GM21381 (cell line): ENCODE data around the gene GAMT.

Source experiments
- ATAC-seq: cut with Tn5 transposase; IDR thresholded peaks from one replicate; pipeline ENCODE4 v1.9.1; 2021; ENCODE audit warnings: mild to moderate bottlenecking, moderate library complexity; ENCODE audit not compliant: unreplicated experiment

GAMT gene

GRCh38 chr19:1386945-1387683, 14.2 kb downstream of the GAMT start:
- ATAC-seq = no peak

GRCh38 chr19:1385816-1386215, 15.5 kb downstream of the GAMT start:
- no peak for ATAC-seq

GRCh38 chr19:1384478-1385110, 16.7 kb downstream of the GAMT start:
- no peak for ATAC-seq

DNA sequence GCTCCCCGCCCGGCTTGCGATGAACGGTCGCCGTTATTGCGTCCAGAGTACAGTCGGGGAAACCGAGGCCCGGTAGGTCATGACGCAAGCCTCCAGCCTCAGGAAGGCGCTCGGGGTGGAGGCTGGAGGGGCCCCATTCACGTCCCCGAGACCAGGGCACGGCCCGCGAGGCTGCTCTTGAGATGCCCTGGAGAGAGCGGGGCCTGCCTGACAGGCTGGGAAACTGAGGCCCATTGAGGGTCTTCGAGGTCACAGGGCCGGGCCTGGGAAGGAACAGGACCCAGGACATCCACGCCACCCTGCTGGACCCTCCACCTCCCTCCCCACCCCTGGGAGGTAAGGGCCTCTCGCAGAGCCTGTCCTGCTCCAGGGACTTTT, 17.3 kb downstream of the GAMT start:
- peak; percentile 5 for ATAC-seq

- peak; percentile 72 for ATAC-seq
These were observed 17.8 kb downstream of the GAMT start, which contains the start of gene NDUFS7 for GRCh38 chr19:1383312-1384084. Gene NDUFS7 (plus strand): TSS chr19:1383907. CDS start chr19:1383927, 20 bp downstream.

GRCh38 chr19:1383017-1383311, 18.4 kb downstream of the GAMT start:
- ATAC-seq = peak; percentile 5

- no peak for ATAC-seq
These were observed 19.1 kb downstream of the GAMT start for GRCh38 chr19:1382250-1382649.

DNA sequence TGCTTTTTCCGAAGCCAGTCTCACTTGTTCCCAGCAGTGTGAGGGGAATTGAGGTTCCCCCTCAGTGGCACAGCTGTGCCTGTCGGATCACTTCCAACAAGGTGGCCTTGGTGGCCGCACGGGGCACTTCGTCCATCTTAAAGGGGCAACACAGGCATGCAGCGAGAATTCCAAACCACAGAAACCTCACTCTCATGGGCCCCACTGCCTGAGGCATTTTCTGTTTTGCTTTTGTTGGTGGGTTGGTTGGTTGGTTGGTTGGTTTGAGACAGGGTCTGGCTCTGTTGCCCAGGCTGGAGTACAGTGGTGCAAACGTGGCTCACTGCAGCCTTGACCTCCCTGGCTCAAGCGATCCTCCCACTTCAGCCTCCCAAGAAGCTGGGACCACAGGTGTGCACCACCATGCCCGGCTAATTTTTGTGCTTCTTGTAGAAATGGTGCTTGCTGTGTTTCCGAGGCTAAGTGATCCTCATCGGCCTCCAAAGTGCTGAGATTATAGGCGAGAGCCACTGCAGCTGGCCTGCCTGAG, 21.3 kb downstream of the GAMT start:
- no peak for ATAC-seq

- ATAC-seq = no peak
These were observed 22.0 kb downstream of the GAMT start for GRCh38 chr19:1379126-1379905.

GRCh38 chr19:1377965-1378785, 23.2 kb downstream of the GAMT start:
- ATAC-seq = no peak

GRCh38 chr19:1377176-1377964, 24.0 kb downstream of the GAMT start:
- ATAC-seq = no peak

DNA sequence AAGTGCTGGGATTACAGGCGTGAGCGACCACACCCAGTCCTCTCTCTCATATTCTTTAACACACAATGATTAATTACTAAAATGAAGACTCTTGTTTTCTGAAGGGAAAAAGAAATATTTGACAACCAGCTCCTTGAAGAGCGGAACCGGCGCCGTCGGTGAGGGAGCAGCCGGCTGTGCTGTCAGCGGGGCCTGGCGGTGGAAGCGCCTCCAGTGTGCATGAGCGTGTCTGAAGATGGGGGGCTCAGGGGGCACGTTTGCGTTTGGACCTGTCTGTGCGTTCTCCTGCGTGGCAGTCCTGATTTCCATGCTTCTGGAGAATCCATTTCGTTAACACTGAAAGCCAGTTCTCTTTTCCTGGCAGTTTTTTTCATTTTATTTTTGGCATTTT, 24.9 kb downstream of the GAMT start:
- no peak for ATAC-seq

GRCh38 chr19:1374250-1374577, 27.1 kb downstream of the GAMT start:
- ATAC-seq = no peak

GRCh38 chr19:1373534-1374249, 27.6 kb downstream of the GAMT start:
- ATAC-seq = no peak

DNA sequence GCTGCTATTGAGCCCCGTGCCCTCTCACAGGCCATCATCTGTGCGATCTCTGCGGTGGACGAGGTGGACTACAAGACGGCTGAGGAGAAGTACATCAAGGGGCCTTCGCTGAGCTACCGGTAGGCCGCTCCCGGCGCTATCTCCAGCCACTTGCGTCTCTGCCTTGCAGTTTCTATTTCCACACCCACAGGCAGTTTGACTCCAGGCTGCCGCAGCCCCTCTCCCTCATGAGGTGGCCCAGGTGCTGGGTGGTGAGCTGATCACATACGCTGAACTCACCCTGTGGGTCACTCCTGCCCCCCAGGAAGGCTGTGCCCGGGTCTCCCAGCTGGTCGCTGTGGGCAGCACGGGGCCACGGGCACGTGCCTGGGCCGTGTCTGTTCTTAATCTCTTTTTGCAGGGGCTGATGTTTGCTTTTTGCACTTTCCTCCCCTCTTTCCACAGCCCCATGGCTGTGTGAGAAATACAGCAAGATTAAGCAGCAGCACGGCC, 28.3 kb downstream of the GAMT start:
- no peak for ATAC-seq

DNA sequence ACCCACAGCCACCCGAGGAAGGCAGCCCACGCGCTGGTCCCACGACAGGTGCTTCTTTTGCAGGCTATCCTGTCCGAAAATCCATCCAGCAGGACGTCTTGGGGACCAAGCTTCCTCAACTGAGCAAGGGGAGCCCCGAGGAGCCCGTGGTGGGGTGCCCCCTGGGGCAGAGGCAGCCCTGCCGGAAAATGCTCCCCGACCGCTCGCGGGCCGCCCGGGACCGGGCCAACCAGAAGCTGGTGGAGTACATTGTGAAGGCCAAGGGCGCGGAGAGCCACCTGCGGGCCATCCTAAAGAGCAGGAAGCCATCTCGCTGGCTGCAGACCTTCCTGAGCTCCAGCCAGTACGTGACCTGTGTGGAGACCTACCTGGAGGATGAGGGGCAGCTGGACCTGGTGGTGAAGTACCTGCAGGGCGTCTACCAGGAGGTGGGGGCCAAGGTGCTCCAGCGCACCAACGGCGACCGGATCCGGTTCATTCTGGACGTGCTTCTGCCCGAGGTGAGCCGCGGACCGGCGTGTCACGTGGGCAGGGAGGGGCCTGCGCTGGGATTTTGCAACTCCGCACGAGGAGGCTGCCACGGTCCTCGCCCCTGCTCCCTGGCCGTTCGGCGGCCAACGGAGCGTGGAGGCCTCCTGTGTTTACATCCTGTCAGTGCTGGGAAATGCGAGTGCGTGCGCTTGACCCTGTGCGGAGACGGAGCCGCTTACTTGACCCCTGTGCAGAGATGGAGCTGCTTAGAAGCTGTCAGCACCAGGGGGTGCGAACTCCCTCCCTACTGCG, 30.6 kb downstream of the GAMT start:
- no peak for ATAC-seq

DNA sequence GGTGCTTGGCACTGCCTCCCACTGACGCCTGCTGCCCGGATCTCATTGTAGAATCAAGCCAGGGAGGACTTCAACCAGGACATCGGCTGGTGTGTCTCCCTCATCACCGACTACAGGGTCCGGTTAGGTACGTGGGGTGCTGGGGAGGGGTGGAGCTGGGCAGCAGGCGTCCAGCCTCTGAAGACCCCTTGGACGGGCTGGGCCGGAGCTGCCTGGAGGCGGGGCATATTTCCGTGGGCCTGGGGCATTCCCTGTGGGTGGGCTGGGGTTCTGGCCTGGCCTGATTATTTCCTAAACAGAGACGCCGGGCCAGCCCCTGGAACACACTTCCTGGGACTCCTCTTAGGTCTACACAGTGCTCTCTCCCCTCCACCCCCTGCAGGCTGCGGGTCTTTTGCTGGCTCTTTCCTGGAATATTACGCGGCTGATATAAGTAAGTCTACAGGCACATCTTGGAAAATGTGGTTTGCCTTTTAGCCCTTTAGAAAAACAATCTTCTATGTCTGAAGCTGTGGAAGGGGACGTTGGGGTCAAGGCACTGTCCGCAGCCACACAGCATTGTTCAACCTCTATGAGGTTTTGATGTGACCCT, 32.0 kb downstream of the GAMT start:
- no peak for ATAC-seq
